ENCODE results near the gene QSOX1.

DNA sequence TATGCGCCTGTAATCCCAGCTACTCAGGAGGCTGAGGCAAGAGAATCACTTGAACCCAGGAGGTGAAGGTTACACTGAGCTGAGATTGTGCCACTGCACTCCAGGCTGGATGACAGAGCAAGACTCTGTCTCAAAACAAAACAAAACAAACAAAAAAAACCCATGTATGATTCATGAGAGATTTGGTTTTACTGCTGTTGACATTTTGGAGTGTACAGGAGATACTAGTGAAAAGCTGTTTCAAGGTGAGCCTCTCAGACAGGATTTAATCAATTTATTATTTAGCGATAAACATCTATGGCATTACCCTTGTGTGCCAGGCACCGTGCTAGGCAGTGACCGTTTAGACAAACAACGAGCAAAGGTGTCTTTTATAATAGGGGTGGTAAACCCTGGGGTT is 91.9 kb downstream of the QSOX1 start:
- TF ChIP-seq GATA2 (IDR thresholded peaks at IDR 0.05; ENCODE audit: low read depth, low read length) (no peak), GATA3 (IDR thresholded peaks at IDR 0.05; ENCODE audit: low read depth, low read length) (no peak)

All from SH-SY5Y (cell line).